ENCODE results near the gene GRB2.
A peak's percentile ranks its signal among the peaks of the same experiment; 100 is the strongest.
"Not testable (repeated sequence)": the region's sequence is repeated elsewhere in the genome, so short reads cannot be mapped to it uniquely, and the experiment has no call there.

The GRB2 gene

DNA sequence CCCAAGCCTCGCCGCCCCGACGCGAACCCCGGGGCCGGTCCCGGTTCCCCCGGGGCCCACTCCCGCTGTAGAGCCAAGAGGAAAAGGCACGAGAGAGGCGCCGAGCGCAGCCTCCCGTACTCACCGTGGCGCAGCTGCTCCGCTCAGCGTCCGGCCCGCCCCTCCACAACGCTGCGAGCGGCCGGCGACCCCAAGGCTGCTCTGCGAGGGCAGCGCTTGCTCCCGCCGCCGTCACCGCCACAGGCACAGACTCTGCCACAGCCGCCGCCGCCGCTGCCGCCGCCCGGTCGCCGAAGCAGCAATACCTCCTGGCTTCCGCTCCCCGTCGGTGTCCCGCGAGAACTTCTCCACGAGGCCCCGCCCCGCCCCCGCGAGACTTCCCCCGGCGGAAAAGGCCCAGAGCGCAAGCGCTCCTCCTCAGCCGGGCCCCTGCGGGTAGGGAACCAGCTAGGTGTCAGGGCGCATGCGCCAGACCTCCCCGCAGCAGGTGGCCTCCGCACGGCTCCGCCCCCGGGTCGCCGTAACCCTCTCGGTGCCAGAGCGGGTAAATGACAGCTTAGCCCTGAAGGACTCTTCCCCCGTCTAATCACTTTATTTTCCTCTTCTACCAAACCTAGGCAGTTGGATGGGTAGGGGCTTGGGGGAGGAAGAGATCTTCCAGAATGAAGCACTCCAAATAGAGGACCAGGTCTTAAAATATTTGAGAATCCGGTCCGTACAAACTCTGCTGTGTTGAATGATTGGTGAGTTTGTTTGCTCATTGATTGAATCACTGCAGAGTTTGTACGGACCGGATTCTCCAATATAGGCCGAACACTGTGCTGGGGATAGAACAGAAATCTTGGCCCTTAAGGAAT, at the start of gene GRB2:
TSS of gene GRB2 (minus strand) at position 314 of the 857 bp plus-strand sequence. CDS start 12,050 bp downstream, outside the sequence.
- H3K27ac ChIP-seq: peak within 1 kb of the TSS; percentile 96
- H3K27me3 ChIP-seq: no peaks in the 10 kb centered on the region
- peak within 1 kb of the TSS; percentile 93 to 100 for H3K4me3 ChIP-seq (ENCODE audit: low read depth in 1 of 2, low read length in 1 of 2)
- H3K4me1 ChIP-seq (ENCODE audit: control insufficient read depth in 1 of 2, insufficient read depth in 1 of 2, low read depth in 1 of 2, low read length in 1 of 2): peaks cover 36 to 55% of the 10 kb centered on the region in 2 experiments
- TF ChIP-seq, protein P1, sequence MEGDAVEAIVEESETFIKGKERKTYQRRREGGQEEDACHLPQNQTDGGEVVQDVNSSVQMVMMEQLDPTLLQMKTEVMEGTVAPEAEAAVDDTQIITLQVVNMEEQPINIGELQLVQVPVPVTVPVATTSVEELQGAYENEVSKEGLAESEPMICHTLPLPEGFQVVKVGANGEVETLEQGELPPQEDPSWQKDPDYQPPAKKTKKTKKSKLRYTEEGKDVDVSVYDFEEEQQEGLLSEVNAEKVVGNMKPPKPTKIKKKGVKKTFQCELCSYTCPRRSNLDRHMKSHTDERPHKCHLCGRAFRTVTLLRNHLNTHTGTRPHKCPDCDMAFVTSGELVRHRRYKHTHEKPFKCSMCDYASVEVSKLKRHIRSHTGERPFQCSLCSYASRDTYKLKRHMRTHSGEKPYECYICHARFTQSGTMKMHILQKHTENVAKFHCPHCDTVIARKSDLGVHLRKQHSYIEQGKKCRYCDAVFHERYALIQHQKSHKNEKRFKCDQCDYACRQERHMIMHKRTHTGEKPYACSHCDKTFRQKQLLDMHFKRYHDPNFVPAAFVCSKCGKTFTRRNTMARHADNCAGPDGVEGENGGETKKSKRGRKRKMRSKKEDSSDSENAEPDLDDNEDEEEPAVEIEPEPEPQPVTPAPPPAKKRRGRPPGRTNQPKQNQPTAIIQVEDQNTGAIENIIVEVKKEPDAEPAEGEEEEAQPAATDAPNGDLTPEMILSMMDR (IDR thresholded peaks at IDR 0.05): peak; percentile 66
- H3K36me3 ChIP-seq: no peaks in the 10 kb centered on the region
- no peaks in the 10 kb centered on the region for H3K9me3 ChIP-seq

DNA sequence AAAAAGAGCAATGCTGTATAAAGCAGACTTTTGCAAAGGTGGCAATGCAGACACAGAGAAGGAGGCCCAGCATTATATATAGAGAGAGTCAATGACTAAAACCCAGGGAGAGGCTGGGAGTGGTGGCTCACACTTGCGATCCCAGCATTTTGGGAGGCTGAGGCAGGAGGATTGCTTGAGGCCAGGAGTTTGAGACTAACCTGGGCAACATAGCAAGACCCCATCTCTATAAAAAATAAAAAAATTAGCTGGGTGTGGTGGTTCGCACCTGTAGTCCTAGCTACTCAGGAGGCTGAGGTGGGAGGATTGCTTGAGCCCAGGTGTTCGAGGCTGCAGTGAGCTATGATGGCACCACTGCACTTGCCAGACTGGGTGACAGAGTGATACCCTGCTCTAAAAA, 49.2 kb upstream of the GRB2 start:
- not testable (repeated sequence) for H3K27ac ChIP-seq; H3K36me3 ChIP-seq; H3K27me3 ChIP-seq; H3K4me3 ChIP-seq (ENCODE audit: low read depth in 1 of 2, low read length in 1 of 2); H3K9me3 ChIP-seq
- peaks cover 17 to 18% of the 10 kb centered on the region in 2 experiments for H3K4me1 ChIP-seq (ENCODE audit: control insufficient read depth in 1 of 2, insufficient read depth in 1 of 2, low read depth in 1 of 2, low read length in 1 of 2)

DNA sequence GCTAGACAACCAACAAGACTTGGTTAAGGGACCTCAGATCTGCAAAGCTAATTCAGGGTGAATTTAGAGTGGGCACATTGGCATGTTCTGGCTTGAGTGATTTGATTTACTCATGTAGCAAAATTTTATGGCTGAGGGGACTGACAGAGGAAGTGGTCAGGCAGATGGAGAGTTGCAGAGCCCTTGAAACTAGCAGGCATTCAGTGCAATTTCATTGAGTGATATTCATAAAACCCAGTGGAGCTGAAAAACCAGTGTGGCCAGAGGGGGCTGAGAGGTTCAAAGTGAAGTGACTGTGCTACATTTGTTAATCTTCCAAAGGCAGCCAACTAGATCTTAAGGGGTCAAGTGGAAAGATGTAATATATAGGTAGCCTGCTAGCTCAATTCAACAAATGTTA, 48.7 kb upstream of the GRB2 start:
- TF ChIP-seq, protein P1 (IDR thresholded peaks at IDR 0.05): no peak
- H3K27ac ChIP-seq: no peak overlapping the region
- no peak overlapping the region for H3K4me3 ChIP-seq (ENCODE audit: low read depth in 1 of 2, low read length in 1 of 2)
- peaks cover 6% of the 10 kb centered on the region for H3K27me3 ChIP-seq
- peaks cover 17 to 18% of the 10 kb centered on the region in 2 experiments for H3K4me1 ChIP-seq (ENCODE audit: control insufficient read depth in 1 of 2, insufficient read depth in 1 of 2, low read depth in 1 of 2, low read length in 1 of 2)
- no peaks in the 10 kb centered on the region for H3K36me3 ChIP-seq
- no peaks in the 10 kb centered on the region for H3K9me3 ChIP-seq

DNA sequence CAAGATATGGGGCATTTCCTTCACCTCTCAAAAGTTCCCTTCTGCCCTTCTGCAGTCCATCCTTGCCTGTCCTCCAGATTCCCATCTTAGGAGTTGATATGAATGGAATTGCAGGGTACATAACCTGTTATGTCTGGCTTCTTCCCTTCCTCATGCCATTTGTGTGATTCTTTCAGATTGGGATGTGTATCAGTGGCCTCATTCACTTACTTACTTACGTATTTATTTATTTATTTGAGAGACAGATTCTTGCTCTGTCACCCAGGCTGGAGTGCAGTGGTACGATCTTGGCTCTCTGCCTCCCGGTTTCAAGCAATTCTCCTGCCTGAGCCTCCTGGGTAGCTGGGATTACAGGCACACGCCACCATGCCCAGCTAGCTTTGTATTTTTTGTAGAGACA, 44.8 kb upstream of the GRB2 start:
- no peak overlapping the region for H3K4me3 ChIP-seq (ENCODE audit: low read depth in 1 of 2, low read length in 1 of 2)
- no peaks in the 10 kb centered on the region for H3K9me3 ChIP-seq
- H3K27ac ChIP-seq: no peak overlapping the region
- H3K36me3 ChIP-seq: no peaks in the 10 kb centered on the region
- TF ChIP-seq, protein P1 (IDR thresholded peaks at IDR 0.05): no peak
- H3K4me1 ChIP-seq (ENCODE audit: control insufficient read depth in 1 of 2, insufficient read depth in 1 of 2, low read depth in 1 of 2, low read length in 1 of 2): no peaks in the 10 kb centered on the region
- no peaks in the 10 kb centered on the region for H3K27me3 ChIP-seq

DNA sequence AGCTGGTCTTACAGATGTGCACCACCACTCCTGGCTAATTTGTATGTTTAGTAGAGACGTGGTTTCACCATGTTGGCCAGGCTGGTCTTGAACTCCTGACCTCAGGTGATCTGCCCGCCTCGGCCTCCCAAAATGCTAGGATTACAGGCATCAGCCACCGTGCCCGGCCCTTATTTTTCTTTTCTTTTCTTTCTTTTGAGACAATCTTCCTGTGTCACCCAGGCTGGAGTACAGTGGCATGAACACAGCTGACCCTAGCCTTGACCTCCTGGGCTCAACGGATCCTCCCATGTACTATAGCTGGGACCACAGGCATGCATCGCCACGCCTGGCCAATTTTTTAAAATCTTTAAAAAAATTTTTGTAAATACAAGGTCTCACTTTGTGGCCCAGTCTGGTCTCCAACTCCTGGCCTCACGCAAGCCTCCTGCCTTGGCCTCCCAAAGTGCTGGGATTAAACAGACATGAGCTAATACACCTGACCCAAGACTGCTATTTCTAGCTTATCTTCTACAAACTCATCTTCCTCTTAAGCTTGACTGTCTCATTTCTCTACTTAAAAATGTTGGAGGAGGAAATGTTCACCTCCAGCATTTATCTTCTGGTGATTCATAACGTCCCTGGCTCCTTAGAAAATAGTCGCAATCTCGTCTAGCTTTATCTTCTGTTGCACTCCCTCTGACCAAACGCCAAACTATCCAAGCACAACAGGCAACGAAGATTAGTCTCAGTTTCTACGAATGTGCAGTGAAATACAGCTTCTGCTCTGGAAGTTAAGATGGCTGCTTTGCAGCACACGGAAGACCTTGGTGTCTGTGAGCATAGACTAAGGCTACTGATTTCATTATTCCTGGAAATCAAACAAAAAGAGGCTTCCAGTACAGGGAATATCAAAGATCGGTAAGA, 42.7 kb upstream of the GRB2 start:
- no peaks in the 10 kb centered on the region for H3K9me3 ChIP-seq

DNA sequence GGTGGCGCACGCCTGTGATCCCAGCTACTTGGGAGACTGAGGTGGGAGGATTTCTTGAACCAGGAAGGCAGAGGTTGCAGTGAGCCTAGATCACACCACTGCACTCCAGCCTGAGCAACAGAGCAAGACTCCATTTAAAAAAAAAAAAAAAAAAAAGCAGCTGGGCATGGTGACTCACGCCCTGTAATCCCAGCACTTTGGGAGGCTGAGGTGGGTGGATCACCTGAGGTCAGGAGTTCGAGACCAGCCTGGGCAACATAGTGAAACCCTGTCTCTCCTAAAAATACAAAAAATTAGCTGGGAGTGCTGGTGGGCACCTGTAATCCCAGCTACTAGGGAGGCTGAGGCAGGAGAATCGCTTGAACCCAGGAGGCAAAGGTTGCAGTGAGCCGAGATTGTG, 40.4 kb upstream of the GRB2 start:
- H3K27ac ChIP-seq; H3K36me3 ChIP-seq; H3K4me1 ChIP-seq (ENCODE audit: control insufficient read depth in 1 of 2, insufficient read depth in 1 of 2, low read depth in 1 of 2, low read length in 1 of 2); H3K9me3 ChIP-seq; H3K27me3 ChIP-seq; H3K4me3 ChIP-seq (ENCODE audit: low read depth in 1 of 2, low read length in 1 of 2): not testable (repeated sequence)

More for the DNA sequence above, 42.7 kb upstream of the GRB2 start:
- TF ChIP-seq, protein P1 (IDR thresholded peaks at IDR 0.05): no peak
- H3K4me3 ChIP-seq (ENCODE audit: low read depth in 1 of 2, low read length in 1 of 2): no peak overlapping the region
- H3K4me1 ChIP-seq (ENCODE audit: control insufficient read depth in 1 of 2, insufficient read depth in 1 of 2, low read depth in 1 of 2, low read length in 1 of 2): no peaks in the 10 kb centered on the region
- no peaks in the 10 kb centered on the region for H3K36me3 ChIP-seq
- no peak overlapping the region for H3K27ac ChIP-seq
- H3K27me3 ChIP-seq: no peaks in the 10 kb centered on the region

All from neutrophil (primary cell).